HepG2 (cell line): ENCODE measurements around the gene SLC16A5. TPM values are rescaled to one million over a fixed set of nuclear protein-coding genes. Genes with fewer than 3 reads are reported as not detected.

Experiments used
- CEBPZ ChIP-seq: IDR thresholded peaks from 2 replicates; pipeline ENCODE4 v1.6.1; 2012; ENCODE audit warnings: low read length, improper control_type of control experiment
- FIP1L1 ChIP-seq: fragments of 200-400 bp; formaldehyde crosslinking; IDR thresholded peaks from 2 replicates; pipeline ENCODE4 v1.6.1; 2018; ENCODE audit warnings: low read depth, mild to moderate bottlenecking, low read length, moderate library complexity, borderline replicate concordance; ENCODE audit not compliant: insufficient read depth
- GZF1 ChIP-seq: sonication (generic); formaldehyde crosslinking; IDR thresholded peaks from 2 replicates; pipeline ENCODE4 v1.5.1; 2020; ENCODE audit warnings: mild to moderate bottlenecking, missing genetic modification reagents
- HNF1A ChIP-seq, 2 experiments: sonication (generic) in 1 of 2; formaldehyde crosslinking in 1 of 2; IDR thresholded peaks; 2 replicates each; pipeline versions ENCODE4 v1.4.0 to v1.6.1; 2016 to 2020; ENCODE audit warnings: borderline replicate concordance in 1 of 2, low read depth in 1 of 2, mild to moderate bottlenecking in 1 of 2, missing genetic modification reagents in 1 of 2
- KDM3A ChIP-seq: IDR thresholded peaks from 2 replicates; pipeline ENCODE4 v1.6.1; 2018; ENCODE audit warnings: low read depth, missing compliant biosample characterization
- MLX ChIP-seq: IDR thresholded peaks from 2 replicates; pipeline ENCODE4 v1.6.1; 2016
- NFE2L2 ChIP-seq: fragments of 150-350 bp; IDR thresholded peaks from 2 replicates; pipeline ENCODE4 v1.6.1; 2014; ENCODE audit warnings: low read length
- NPAS2 ChIP-seq: sonication (generic); formaldehyde crosslinking; IDR thresholded peaks from 2 replicates; pipeline ENCODE4 v1.8.0; 2022; ENCODE audit warnings: mild to moderate bottlenecking, missing genetic modification reagents, borderline replicate concordance
- SOX6 ChIP-seq, 2 experiments: fragments of 450-650 bp in 1 of 2; sonication (generic) in 1 of 2; formaldehyde crosslinking in 1 of 2; IDR thresholded peaks; 2 replicates each; pipeline versions ENCODE4 v1.4.0 to v1.6.1; 2017 to 2020; ENCODE audit warnings: antibody characterized with exemption in 1 of 2, mild to moderate bottlenecking in 1 of 2, missing genetic modification reagents in 1 of 2
- THYN1 ChIP-seq: sonication (generic); formaldehyde crosslinking; IDR thresholded peaks from 2 replicates; pipeline ENCODE4 v1.8.1; 2023; ENCODE audit warnings: low read depth, mild to moderate bottlenecking, moderate library complexity, missing genetic modification reagents, borderline replicate concordance
- TMF1 ChIP-seq: sonication (generic); formaldehyde crosslinking; IDR thresholded peaks from 2 replicates; pipeline ENCODE4 v1.8.1; 2022; ENCODE audit warnings: low read depth, missing genetic modification reagents
- TOE1 ChIP-seq: sonication (generic); formaldehyde crosslinking; IDR thresholded peaks from 2 replicates; pipeline ENCODE4 v1.4.0; 2020; ENCODE audit warnings: mild to moderate bottlenecking, missing genetic modification reagents
- ZNF180 ChIP-seq: sonication (generic); formaldehyde crosslinking; IDR thresholded peaks from 2 replicates; pipeline ENCODE4 v1.4.0; 2020; ENCODE audit warnings: low read depth, missing genetic modification reagents, borderline replicate concordance
- ZNF232 ChIP-seq: sonication (generic); formaldehyde crosslinking; IDR thresholded peaks from 2 replicates; pipeline ENCODE4 v1.4.0; 2020; ENCODE audit warnings: missing genetic modification reagents, borderline replicate concordance
- ZNF510 ChIP-seq: sonication (generic); formaldehyde crosslinking; IDR thresholded peaks from 2 replicates; pipeline ENCODE4 v1.4.0; 2020; ENCODE audit warnings: low read depth, mild to moderate bottlenecking, missing genetic modification reagents
- ZNF547 ChIP-seq: sonication (generic); formaldehyde crosslinking; IDR thresholded peaks from 2 replicates; pipeline ENCODE4 v1.5.1; 2020; ENCODE audit warnings: mild to moderate bottlenecking, missing genetic modification reagents
- ZNF605 ChIP-seq: sonication (generic); formaldehyde crosslinking; IDR thresholded peaks from 2 replicates; pipeline ENCODE4 v1.8.0; 2022; ENCODE audit warnings: mild to moderate bottlenecking, missing genetic modification reagents
- ZNF678 ChIP-seq: sonication (generic); formaldehyde crosslinking; IDR thresholded peaks from 2 replicates; pipeline ENCODE4 v1.4.0; 2020; ENCODE audit warnings: mild to moderate bottlenecking, missing genetic modification reagents
- ZNF709 ChIP-seq: sonication (generic); formaldehyde crosslinking; IDR thresholded peaks from 2 replicates; pipeline ENCODE4 v1.5.0; 2020; ENCODE audit warnings: mild to moderate bottlenecking, missing genetic modification reagents
- ZNF772 ChIP-seq: sonication (generic); formaldehyde crosslinking; IDR thresholded peaks from 2 replicates; pipeline ENCODE4 v1.5.0; 2020; ENCODE audit warnings: mild to moderate bottlenecking, missing genetic modification reagents
- ZNF782 ChIP-seq: sonication (generic); formaldehyde crosslinking; IDR thresholded peaks from 2 replicates; pipeline ENCODE4 v1.4.0; 2020; ENCODE audit warnings: missing genetic modification reagents, mild to moderate bottlenecking, borderline replicate concordance
- polyA plus RNA-seq, 8 experiments: library from polyadenylated mRNA; depleted of rRNA in 3 of 8; stranded (reverse) in 7 of 8; unstranded in 1 of 8; fragments of >200 nt; fragmentation: Illumina TruSeq in 4 of 8; extraction: Trizol in 4 of 8; gene quantifications; 2 replicates each; pipeline versions ENCODE4 v1.2.1 to v1.2.3, GENCODE V29; 2011 to 2016; ENCODE audit warnings: low read depth in 4 of 8, missing spikeins in 1 of 8, mixed read lengths in 1 of 8; ENCODE audit not compliant: insufficient read depth in 1 of 8
- total RNA-seq, 5 experiments: library from RNA; depleted of rRNA; stranded (reverse); fragments of >200 nt; fragmentation: Illumina TruSeq; extraction: Trizol; gene quantifications; 2 replicates each; pipeline ENCODE4 v1.2.3, GENCODE V29; 2016; ENCODE audit warnings: low read depth in 1 of 5

SLC16A5 gene
- total and polyA plus RNA-seq, 2 of the 13 experiments (the other 11 are each of a cell fraction or from before 2014, with no cell fraction given), result 0.69 to 5.6 TPM

- TF ChIP-seq ZNF605 (CRISPR knock-in tag) (peak; percentile 57; the same call in 1 of the 2 replicates), SOX6 (IDR thresholded peaks at IDR 0.05) (no peak), SOX6 (CRISPR knock-in tag; IDR thresholded peaks at IDR 0.05) (0 out of 2 replicates have a peak, but pooled peaks have one; percentile 0), NPAS2 (no peak), ZNF510 (no peak), TOE1 (no peak), GZF1 (CRISPR knock-in tag) (peak; percentile 42; the same call in 1 of the 2 replicates), HNF1A (IDR thresholded peaks at IDR 0.05; ENCODE audit: low read depth) (no peak), HNF1A (CRISPR knock-in tag; IDR thresholded peaks at IDR 0.05; ENCODE audit: borderline replicate concordance) (no peak), KDM3A (0 out of 2 replicates have a peak, but pooled peaks have one; percentile 17), ZNF782 (CRISPR knock-in tag) (0 out of 2 replicates have a peak, but pooled peaks have one; percentile 9), THYN1 (no peak), ZNF772 (CRISPR knock-in tag) (no peak), ZNF232 (CRISPR knock-in tag) (no peak), FIP1L1 (no peak), CEBPZ (no peak), TMF1 (CRISPR knock-in tag) (no peak), ZNF678 (no peak), NFE2L2 (no peak), ZNF709 (CRISPR knock-in tag) (peak; percentile 71), MLX (CRISPR knock-in tag) (no peak), ZNF180 (no peak), ZNF547 (CRISPR knock-in tag) (0 out of 2 replicates have a peak, but pooled peaks have one; percentile 22)
Observed at GRCh38 chr17:75087182-75087557, 584 bp upstream of the SLC16A5 start (continued).
